ENCODE results near the gene DOCK2.

DOCK2 gene

GRCh38 chr5:169905017-169905416, 267.9 kb downstream of the DOCK2 start:
- DNase-seq (ENCODE audit: low read depth), result no peak

GRCh38 chr5:169906745-169907649, 269.9 kb downstream of the DOCK2 start:
- no peak for DNase-seq (ENCODE audit: low read depth)

- DNase-seq (ENCODE audit: low read depth), result no peak
Observed at GRCh38 chr5:169908864-169909263, 271.8 kb downstream of the DOCK2 start.

GRCh38 chr5:169909945-169910344, 272.9 kb downstream of the DOCK2 start:
- no peak for DNase-seq (ENCODE audit: low read depth)

GRCh38 chr5:169910393-169910792, 273.3 kb downstream of the DOCK2 start:
- no peak for DNase-seq (ENCODE audit: low read depth)

GRCh38 chr5:169911448-169912212, 274.6 kb downstream of the DOCK2 start:
- no peak for DNase-seq (ENCODE audit: low read depth)

- no peak for DNase-seq (ENCODE audit: low read depth)
Observed at GRCh38 chr5:169913479-169913878, 276.4 kb downstream of the DOCK2 start.

- no peak for DNase-seq (ENCODE audit: low read depth)
Observed at GRCh38 chr5:169914766-169915165, 277.7 kb downstream of the DOCK2 start.

- no peak for DNase-seq (ENCODE audit: low read depth)
Observed at GRCh38 chr5:169917500-169917899, 280.4 kb downstream of the DOCK2 start.

GRCh38 chr5:169918228-169918627, 281.2 kb downstream of the DOCK2 start:
- DNase-seq (ENCODE audit: low read depth), result no peak

GRCh38 chr5:169920474-169920873, 283.4 kb downstream of the DOCK2 start:
- no peak for DNase-seq (ENCODE audit: low read depth)

GRCh38 chr5:169921384-169921783, 284.3 kb downstream of the DOCK2 start:
- no peak for DNase-seq (ENCODE audit: low read depth)

- DNase-seq (ENCODE audit: low read depth), result no peak
Observed at GRCh38 chr5:169921949-169922348, 284.9 kb downstream of the DOCK2 start.

- no peak for DNase-seq (ENCODE audit: low read depth)
Observed at GRCh38 chr5:169922474-169922873, 285.4 kb downstream of the DOCK2 start.

- no peak for DNase-seq (ENCODE audit: low read depth)
Observed at GRCh38 chr5:169923988-169924387, 286.9 kb downstream of the DOCK2 start.

GRCh38 chr5:169933127-169933526, 296.1 kb downstream of the DOCK2 start:
- no peak for DNase-seq (ENCODE audit: low read depth)

- no peak for DNase-seq (ENCODE audit: low read depth)
Observed at GRCh38 chr5:169933616-169934015, 296.5 kb downstream of the DOCK2 start.

GRCh38 chr5:169934990-169935389, 297.9 kb downstream of the DOCK2 start:
- DNase-seq (ENCODE audit: low read depth), result no peak

- no peak for DNase-seq (ENCODE audit: low read depth)
Observed at GRCh38 chr5:169935762-169936161, 298.7 kb downstream of the DOCK2 start.

- no peak for DNase-seq (ENCODE audit: low read depth)
Observed at GRCh38 chr5:169938439-169938838, 301.4 kb downstream of the DOCK2 start.

GRCh38 chr5:169939731-169940130, 302.7 kb downstream of the DOCK2 start:
- DNase-seq (ENCODE audit: low read depth), result no peak

GRCh38 chr5:169941542-169941941, 304.5 kb downstream of the DOCK2 start:
- DNase-seq (ENCODE audit: low read depth), result no peak

GRCh38 chr5:169942181-169942580, 305.1 kb downstream of the DOCK2 start:
- DNase-seq (ENCODE audit: low read depth), result no peak

Data from stimulated activated CD8-positive, alpha-beta memory T cell treated with anti-CD3 and anti-CD28 coated beads, Interleukin-15, amount 100 ng/mL, for 24 hours (primary cell).